HEK293 (cell line): ENCODE data around the gene DOCK4.
A peak's percentile ranks its signal among the peaks of the same experiment; 100 is the strongest.

Source experiments
- CTCF ChIA-PET: fragments of 350-600 bp; formaldehyde crosslinking; extraction: SDS; loops from one replicate; lab custom pipeline; 2021; ENCODE audit warnings: antibody characterized with exemption; lab: Yijun Ruan, JAX
- POLR2A ChIA-PET: fragments of 300-600 bp; formaldehyde crosslinking; extraction: SDS; loops from one replicate; lab custom pipeline; 2020; ENCODE audit warnings: antibody characterized with exemption, inconsistent platforms; lab: Yijun Ruan, JAX
- H3K27ac ChIP-seq: fragments of 200-500 bp; sonication (Bioruptor generic); 2 replicates; pipeline ENCODE4 v1.5.1; 2014; ENCODE audit warnings: low read depth, low read length, control low read depth, inconsistent platforms; ENCODE audit errors: extremely low read depth
- H3K36me3 ChIP-seq, 2 experiments: fragments of 200-500 bp in 1 of 2; sonication (Bioruptor generic) in 1 of 2; 1 replicate in 1 of 2; 2 replicates in 1 of 2; pipeline ENCODE4 v1.5.1; 2014 to 2017; ENCODE audit warnings: inconsistent platforms in 2 of 2, low read length in 2 of 2; ENCODE audit not compliant: control insufficient read depth in 2 of 2, insufficient read depth in 1 of 2
- H3K4me1 ChIP-seq: fragments of 200-500 bp; sonication (Bioruptor generic); 2 replicates; pipeline ENCODE4 v1.5.1; 2014; ENCODE audit warnings: mild to moderate bottlenecking, low read length, inconsistent platforms; ENCODE audit not compliant: control insufficient read depth, insufficient read depth
- H3K4me3 ChIP-seq: 2 replicates; pipeline ENCODE4 v1.5.1; 2011; ENCODE audit warnings: low read depth, mild to moderate bottlenecking, control low read depth, low read length, moderate library complexity
- H3K9me3 ChIP-seq: fragments of 200-500 bp; sonication (Bioruptor generic); 2 replicates; pipeline ENCODE4 v1.5.1; 2014; ENCODE audit warnings: low read depth, low read length, inconsistent platforms; ENCODE audit not compliant: control insufficient read depth, insufficient read depth
- HOXC10 ChIP-seq: sonication (generic); formaldehyde crosslinking; IDR thresholded peaks from 2 replicates; pipeline ENCODE4 v1.8.1; 2023; ENCODE audit warnings: mild to moderate bottlenecking, missing genetic modification reagents
- PRDM10 ChIP-seq: fragments of 450-650 bp; formaldehyde crosslinking; IDR thresholded peaks from 2 replicates; pipeline ENCODE4 v1.5.1; 2016; ENCODE audit warnings: missing biosample characterization, missing genetic modification characterization
- PRDM2 ChIP-seq: fragments of 450-650 bp; formaldehyde crosslinking; IDR thresholded peaks from 2 replicates; pipeline ENCODE4 v1.5.1; 2016; ENCODE audit warnings: missing biosample characterization, missing genetic modification characterization, borderline replicate concordance
- ZBTB17 ChIP-seq: fragments of 450-650 bp; formaldehyde crosslinking; IDR thresholded peaks from 2 replicates; pipeline ENCODE4 v1.5.1; 2016; ENCODE audit warnings: missing biosample characterization, missing genetic modification characterization
- ZNF121 ChIP-seq: fragments of 450-650 bp; formaldehyde crosslinking; IDR thresholded peaks from 2 replicates; pipeline ENCODE4 v1.5.1; 2016; ENCODE audit warnings: missing biosample characterization, missing genetic modification characterization
- ZNF23 ChIP-seq: fragments of 450-650 bp; formaldehyde crosslinking; IDR thresholded peaks from 2 replicates; pipeline ENCODE4 v1.5.1; 2016; ENCODE audit warnings: missing biosample characterization, missing genetic modification characterization, borderline replicate concordance
- ZNF274 ChIP-seq, 2 experiments: fragments of 200-500 bp in 1 of 2; fragments of 450-650 bp in 1 of 2; sonication (Bioruptor generic) in 1 of 2; formaldehyde crosslinking in 1 of 2; IDR thresholded peaks; 2 replicates each; pipeline versions ENCODE4 v1.5.1 to v1.6.1; 2014 to 2016; ENCODE audit warnings: borderline replicate concordance in 1 of 2, inconsistent platforms in 1 of 2, low read length in 1 of 2, missing biosample characterization in 1 of 2, missing genetic modification characterization in 1 of 2
- ZNF555 ChIP-seq: fragments of 450-650 bp; formaldehyde crosslinking; conservative IDR thresholded peaks from 2 replicates; pipeline ENCODE4 v1.5.1; 2017; ENCODE audit warnings: missing biosample characterization, mild to moderate bottlenecking, missing genetic modification characterization, inconsistent platforms
- ZNF580 ChIP-seq: fragments of 450-650 bp; formaldehyde crosslinking; IDR thresholded peaks from 2 replicates; pipeline ENCODE4 v1.5.1; 2016; ENCODE audit warnings: missing biosample characterization, missing genetic modification characterization
- ZNF704 ChIP-seq: fragments of 450-650 bp; formaldehyde crosslinking; IDR thresholded peaks from 2 replicates; pipeline ENCODE4 v1.5.1; 2016; ENCODE audit warnings: missing biosample characterization, missing genetic modification characterization

Gene DOCK4

GRCh38 chr7:111681242-111681641, 525.0 kb downstream of the DOCK4 start:
- Histone ChIP-seq H3K9me3 (no peaks in the 10 kb centered on the region), H3K27ac (no peak overlapping the region), H3K36me3 (no peaks in the 10 kb centered on the region), H3K4me3 (no peak overlapping the region), H3K4me1 (no peaks in the 10 kb centered on the region)
- no peak for TF ChIP-seq PRDM2 (tag by site-specific recombination)
- TF ChIP-seq ZNF555 (tag by site-specific recombination) = no peak
- TF ChIP-seq PRDM10 = no peak
- no peak for TF ChIP-seq ZNF704
- TF ChIP-seq ZNF274 (IDR thresholded peaks at IDR 0.05; ENCODE audit: low read length) = no peak
- no peak for TF ChIP-seq ZNF274 (tag by site-specific recombination; IDR thresholded peaks at IDR 0.05; ENCODE audit: borderline replicate concordance)
- CTCF ChIA-PET = no interaction called here
- POLR2A ChIA-PET = no interaction called here

GRCh38 chr7:111678986-111679385, 527.2 kb downstream of the DOCK4 start:
- no peaks in the 10 kb centered on the region for H3K9me3 ChIP-seq
- H3K27ac ChIP-seq = no peak overlapping the region
- ChIA-PET POLR2A (no interaction called here), CTCF (no interaction called here)
- H3K36me3 ChIP-seq = no peaks in the 10 kb centered on the region
- no peaks in the 10 kb centered on the region for H3K4me1 ChIP-seq
- TF ChIP-seq ZNF121 (tag by site-specific recombination) = no peak
- no peak for TF ChIP-seq ZNF580
- no peak for TF ChIP-seq ZNF23 (tag by site-specific recombination)
- H3K4me3 ChIP-seq = no peak overlapping the region

GRCh38 chr7:111678281-111678680, 527.9 kb downstream of the DOCK4 start:
- POLR2A ChIA-PET = no interaction called here
- no peak for TF ChIP-seq HOXC10
- TF ChIP-seq ZBTB17 (tag by site-specific recombination) = 0 out of 2 replicates have a peak, but pooled peaks have one; percentile 42
- Histone ChIP-seq H3K27ac (no peak overlapping the region), H3K4me1 (no peaks in the 10 kb centered on the region), H3K9me3 (no peaks in the 10 kb centered on the region), H3K4me3 (no peak overlapping the region), H3K36me3 (no peaks in the 10 kb centered on the region)
- CTCF ChIA-PET = interaction anchor here (0.6 to 0.7 kb wide), 2 partner anchors 46 to 169 kb away, joined by 3 read pairs; no protein-coding TSS in a partner anchor
